SK-N-SH treated with all-trans-retinoic acid at 6 μM for 48 hours (cell line): ENCODE measurements around the gene NHLRC1.
A peak's percentile ranks its signal among the peaks of the same experiment; 100 is the strongest.

ENCODE experiments used
- BACH2 ChIP-seq: fragments of 250-450 bp; sonication (Bioruptor Pico); IDR thresholded peaks from 2 replicates; pipeline ENCODE4 v1.9.0; 2021; ENCODE audit warnings: mild to moderate bottlenecking, borderline replicate concordance
- CREB5 ChIP-seq: fragments of 250-450 bp; sonication (Bioruptor Pico); IDR thresholded peaks from 2 replicates; pipeline ENCODE4 v1.5.1; 2020; ENCODE audit warnings: low read depth, mild to moderate bottlenecking, moderate library complexity
- CSRNP3 ChIP-seq: fragments of 250-450 bp; sonication (Bioruptor Pico); IDR thresholded peaks from 2 replicates; pipeline ENCODE4 v1.5.1; 2021; ENCODE audit warnings: mild to moderate bottlenecking, moderate library complexity
- GLIS3 ChIP-seq: fragments of 250-450 bp; sonication (Bioruptor Pico); IDR thresholded peaks from 2 replicates; pipeline ENCODE4 v1.5.0; 2020; ENCODE audit warnings: mild to moderate bottlenecking, moderate library complexity
- PATZ1 ChIP-seq: fragments of 250-450 bp; sonication (Bioruptor Pico); IDR thresholded peaks from 2 replicates; pipeline ENCODE4 v1.8.0; 2020; ENCODE audit warnings: mild to moderate bottlenecking, moderate library complexity, borderline replicate concordance
- PPARA ChIP-seq: fragments of 250-450 bp; sonication (Bioruptor Pico); IDR thresholded peaks from 2 replicates; pipeline ENCODE4 v1.5.0; 2020; ENCODE audit warnings: mild to moderate bottlenecking, borderline replicate concordance
- RARB ChIP-seq: fragments of 250-450 bp; sonication (Bioruptor Pico); IDR thresholded peaks from 2 replicates; pipeline ENCODE4 v1.8.0; 2021; ENCODE audit warnings: mild to moderate bottlenecking, moderate library complexity
- TCF4 ChIP-seq: fragments of 250-450 bp; sonication (Bioruptor Pico); IDR thresholded peaks from 2 replicates; pipeline ENCODE4 v1.8.0; 2021; ENCODE audit warnings: mild to moderate bottlenecking, moderate library complexity, borderline replicate concordance
- TSHZ2 ChIP-seq: fragments of 250-450 bp; sonication (Bioruptor Pico); IDR thresholded peaks from 2 replicates; pipeline ENCODE4 v1.5.0; 2020; ENCODE audit warnings: mild to moderate bottlenecking, moderate library complexity
- ZFP3 ChIP-seq: fragments of 250-450 bp; sonication (Bioruptor Pico); IDR thresholded peaks from 2 replicates; pipeline ENCODE4 v1.5.0; 2020; ENCODE audit warnings: mild to moderate bottlenecking, moderate library complexity
- ZFP30 ChIP-seq: fragments of 450-650 bp; formaldehyde crosslinking; IDR thresholded peaks from 2 replicates; pipeline ENCODE4 v1.5.0; 2022; ENCODE audit warnings: mild to moderate bottlenecking, moderate library complexity
- ZNF70 ChIP-seq: fragments of 450-650 bp; formaldehyde crosslinking; IDR thresholded peaks from 2 replicates; pipeline ENCODE4 v1.5.0; 2020; ENCODE audit warnings: mild to moderate bottlenecking, moderate library complexity
- ZNF8 ChIP-seq: fragments of 450-650 bp; formaldehyde crosslinking; IDR thresholded peaks from 2 replicates; pipeline ENCODE4 v1.5.0; 2020; ENCODE audit warnings: mild to moderate bottlenecking, moderate library complexity
- TF ChIP-seq, protein P1 (sequence below): fragments of 250-450 bp; sonication (Bioruptor Pico); IDR thresholded peaks from 2 replicates; pipeline ENCODE4 v1.8.0; 2021; ENCODE audit warnings: low read depth, mild to moderate bottlenecking, moderate library complexity, borderline replicate concordance

GRCh38 chr6:18168264-18168663 lies 45.8 kb upstream of the NHLRC1 start:
- TF ChIP-seq, protein P1, sequence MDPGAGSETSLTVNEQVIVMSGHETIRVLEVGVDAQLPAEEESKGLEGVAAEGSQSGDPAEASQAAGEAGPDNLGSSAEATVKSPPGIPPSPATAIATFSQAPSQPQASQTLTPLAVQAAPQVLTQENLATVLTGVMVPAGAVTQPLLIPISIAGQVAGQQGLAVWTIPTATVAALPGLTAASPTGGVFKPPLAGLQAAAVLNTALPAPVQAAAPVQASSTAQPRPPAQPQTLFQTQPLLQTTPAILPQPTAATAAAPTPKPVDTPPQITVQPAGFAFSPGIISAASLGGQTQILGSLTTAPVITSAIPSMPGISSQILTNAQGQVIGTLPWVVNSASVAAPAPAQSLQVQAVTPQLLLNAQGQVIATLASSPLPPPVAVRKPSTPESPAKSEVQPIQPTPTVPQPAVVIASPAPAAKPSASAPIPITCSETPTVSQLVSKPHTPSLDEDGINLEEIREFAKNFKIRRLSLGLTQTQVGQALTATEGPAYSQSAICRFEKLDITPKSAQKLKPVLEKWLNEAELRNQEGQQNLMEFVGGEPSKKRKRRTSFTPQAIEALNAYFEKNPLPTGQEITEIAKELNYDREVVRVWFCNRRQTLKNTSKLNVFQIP (CRISPR knock-in tag) = no peak
- TF ChIP-seq ZFP30 (CRISPR knock-in tag) = no peak
- no peak for TF ChIP-seq RARB
- no peak for TF ChIP-seq PATZ1 (CRISPR knock-in tag)
- TF ChIP-seq ZFP3 = no peak
- TF ChIP-seq ZNF70 (CRISPR knock-in tag) = no peak
- no peak for TF ChIP-seq BACH2 (CRISPR knock-in tag)
- TF ChIP-seq TCF4 (CRISPR knock-in tag) = no peak
- TF ChIP-seq PPARA (CRISPR knock-in tag) = no peak
- no peak for TF ChIP-seq GLIS3 (CRISPR knock-in tag)
- TF ChIP-seq CREB5 (CRISPR knock-in tag) = no peak
- TF ChIP-seq CSRNP3 (CRISPR knock-in tag) = no peak
- no peak for TF ChIP-seq TSHZ2 (CRISPR knock-in tag)
- TF ChIP-seq ZNF8 = peak; percentile 97
